Caco-2 (cell line): ENCODE measurements around the gene GABRR2. TPM values are rescaled to one million over a fixed set of nuclear protein-coding genes. Genes with fewer than 3 reads are reported as not detected.
"Not testable (repeated sequence)": the region's sequence is repeated elsewhere in the genome, so short reads cannot be mapped to it uniquely, and the experiment has no call there.

Source experiments
- BruUV-seq: library from RNA; stranded (reverse); fragments of 400-500 nt; replicated peaks from 2 replicates; lab custom pipeline; 2021; lab: Mats Ljungman, UMichigan
- CTCF ChIA-PET: fragments of 300-600 bp; sonication (Branson Sonifier 250); formaldehyde crosslinking; loops from one replicate; lab custom pipeline; 2022; ENCODE audit warnings: antibody characterized with exemption; lab: Charles Lee
- POLR2A ChIA-PET: fragments of 300-600 bp; sonication (Branson Sonifier 250); formaldehyde crosslinking; loops from one replicate; lab custom pipeline; 2022; ENCODE audit warnings: antibody characterized with exemption; lab: Charles Lee
- DNase-seq, 2 experiments: peaks; one replicate each; pipeline versions ENCODE4 v3.0.0 to v3.0.0-alpha.2; 2020 to 2022
- H3K27me3 ChIP-seq: replicated peaks from 2 replicates; pipeline ENCODE4 v1.6.0; 2011; ENCODE audit warnings: low read length; ENCODE audit not compliant: control insufficient read depth, insufficient read depth
- H3K36me3 ChIP-seq: 2 replicates; pipeline ENCODE4 v1.5.1; 2011; ENCODE audit warnings: low read length; ENCODE audit not compliant: control insufficient read depth, insufficient read depth
- H3K4me1 ChIP-seq: fragments of 250-450 bp; sonication (Bioruptor Pico); 2 replicates; pipeline ENCODE4 v1.5.1; 2020; ENCODE audit warnings: mild to moderate bottlenecking
- H3K4me3 ChIP-seq: 2 replicates; pipeline ENCODE4 v1.5.1; 2011; ENCODE audit warnings: low read depth, mild to moderate bottlenecking, control low read depth, low read length
- H3K9me3 ChIP-seq: fragments of 250-450 bp; sonication (Bioruptor Pico); 2 replicates; pipeline ENCODE4 v1.5.1; 2020; ENCODE audit warnings: mild to moderate bottlenecking, moderate library complexity
- H3K27ac Mint-ChIP-seq: one replicate; pipeline ENCODE4 v1.8.0; 2022; ENCODE audit warnings: mixed read lengths; ENCODE audit not compliant: unreplicated experiment
- H3K27me3 Mint-ChIP-seq: one replicate; pipeline ENCODE4 v1.8.0; 2022; ENCODE audit warnings: mixed read lengths; ENCODE audit not compliant: insufficient read depth, unreplicated experiment
- H3K36me3 Mint-ChIP-seq: one replicate; pipeline ENCODE4 v1.8.0; 2022; ENCODE audit warnings: mild to moderate bottlenecking, mixed read lengths; ENCODE audit not compliant: insufficient read depth, unreplicated experiment
- H3K4me1 Mint-ChIP-seq: one replicate; pipeline ENCODE4 v1.8.0; 2022; ENCODE audit warnings: low read depth, mixed read lengths; ENCODE audit not compliant: unreplicated experiment
- H3K4me3 Mint-ChIP-seq: one replicate; pipeline ENCODE4 v1.8.0; 2022; ENCODE audit warnings: mild to moderate bottlenecking, moderate library complexity, mixed read lengths; ENCODE audit not compliant: unreplicated experiment
- H3K9me3 Mint-ChIP-seq: one replicate; pipeline ENCODE4 v1.8.0; 2022; ENCODE audit warnings: mixed read lengths; ENCODE audit not compliant: unreplicated experiment
- CTCF ChIP-seq, 2 experiments: fragments of 200-600 bp in 1 of 2; IDR thresholded peaks; 1 replicate in 1 of 2; 2 replicates in 1 of 2; pipeline versions ENCODE4 v1.5.1 to v1.8.0; 2011 to 2022; ENCODE audit warnings: antibody characterized with exemption in 1 of 2, control low read depth in 1 of 2, inconsistent platforms in 1 of 2, low read depth in 1 of 2, low read length in 1 of 2, mild to moderate bottlenecking in 1 of 2, moderate library complexity in 1 of 2; ENCODE audit not compliant: insufficient read depth in 1 of 2, severe bottlenecking in 1 of 2, unreplicated experiment in 1 of 2
- intact Hi-C: fragments of 100-400 bp; cut with micrococcal nuclease; formaldehyde crosslinking; loops from one replicate; pipeline ENCODE4 v1.10.0; 2022; ENCODE audit not compliant: unreplicated experiment
- total RNA-seq: library from RNA; stranded (reverse); gene quantifications from 2 replicates; pipeline ENCODE4 v1.2.3, GENCODE V29; 2022

GABRR2 gene
- total RNA-seq, 1 experiment from 2014 or later: 0.29 TPM

- no TSS peak for BruUV-seq
- ChIA-PET CTCF (interaction anchor here (0.7 kb wide), 1 partner anchor 60 kb away, joined by 3 read pairs; no protein-coding TSS in a partner anchor), POLR2A (no interaction called here)
- Histone ChIP-seq H3K36me3 (no peaks in the 10 kb centered on the region), H3K4me1 (peaks cover 4% of the 10 kb centered on the region), H3K4me3 (no peak overlapping the region), H3K9me3 (no peaks in the 10 kb centered on the region), H3K27me3 (no peaks in the 10 kb centered on the region)
- Mint-ChIP-seq H3K27ac (no peak overlapping the region), H3K4me1 (peaks cover 19% of the 10 kb centered on the region), H3K36me3 (no peaks in the 10 kb centered on the region), H3K27me3 (no peaks in the 10 kb centered on the region), H3K4me3 (no peak overlapping the region), H3K9me3 (no peaks in the 10 kb centered on the region)
- intact Hi-C loops: no loop called here
- DNase-seq: no peak
- no peak for TF ChIP-seq CTCF (IDR thresholded peaks at IDR 0.05; ENCODE audit: insufficient read depth in 1 of 2, low read depth in 1 of 2, low read length in 1 of 2, severe bottlenecking in 1 of 2, unreplicated experiment in 1 of 2)
These were observed 6.3 kb downstream of the GABRR2 start for GRCh38 chr6:89308525-89309395.

- H3K9me3 ChIP-seq, H3K4me1 Mint-ChIP-seq, H3K27ac Mint-ChIP-seq, H3K27me3 Mint-ChIP-seq, H3K4me3 ChIP-seq, H3K4me3 Mint-ChIP-seq, POLR2A ChIA-PET, BruUV-seq, H3K36me3 ChIP-seq, DNase-seq, H3K27me3 ChIP-seq, H3K9me3 Mint-ChIP-seq, intact Hi-C loops, H3K36me3 Mint-ChIP-seq, H3K4me1 ChIP-seq: not testable (repeated sequence)
- CTCF ChIA-PET: interaction anchor here (0.6 kb wide), 1 partner anchor 48 kb away, joined by 3 read pairs; no protein-coding TSS in a partner anchor
These were observed 10.6 kb downstream of the GABRR2 start for GRCh38 chr6:89304517-89304916.

GRCh38 chr6:89302936-89303335 lies 12.2 kb downstream of the GABRR2 start:
- no peaks in the 10 kb centered on the region for H3K36me3 Mint-ChIP-seq
- no TSS peak for BruUV-seq
- Histone ChIP-seq H3K9me3 (no peaks in the 10 kb centered on the region), H3K4me1 (no peaks in the 10 kb centered on the region), H3K36me3 (no peaks in the 10 kb centered on the region), H3K27me3 (no peaks in the 10 kb centered on the region), H3K4me3 (no peak overlapping the region)
- H3K9me3 Mint-ChIP-seq: no peaks in the 10 kb centered on the region
- intact Hi-C loops: no loop called here
- no peaks in the 10 kb centered on the region for H3K27me3 Mint-ChIP-seq
- ChIA-PET CTCF (no interaction called here), POLR2A (no interaction called here)
- no peak overlapping the region for H3K4me3 Mint-ChIP-seq
- no peak for DNase-seq
- H3K4me1 Mint-ChIP-seq: no peaks in the 10 kb centered on the region
- H3K27ac Mint-ChIP-seq: no peak overlapping the region
- TF ChIP-seq CTCF (IDR thresholded peaks at IDR 0.05; ENCODE audit: insufficient read depth in 1 of 2, low read depth in 1 of 2, low read length in 1 of 2, severe bottlenecking in 1 of 2, unreplicated experiment in 1 of 2): no peak
